OCI-M2 (cell line): ENCODE data around the gene EMD.
"Not testable (repeated sequence)": the region's sequence is repeated elsewhere in the genome, so short reads cannot be mapped to it uniquely, and the experiment has no call there.

Source experiments
- DNase-seq: peaks from one replicate; lab custom pipeline; 2025; ENCODE audit not compliant: unreplicated experiment; lab: John Stamatoyannopoulos, UW

Gene EMD

GRCh38 chrX:154378799-154379568 is at the start of gene EMD:
Gene EMD (plus strand): TSS chrX:154379295. CDS start chrX:154379485, 190 bp downstream.
- peak; percentile 69 for DNase-seq

- DNase-seq, result no peak
These were observed 46.5 kb upstream of the EMD start for GRCh38 chrX:154332561-154332960.

- DNase-seq, result no peak
These were observed 46.0 kb upstream of the EMD start for GRCh38 chrX:154333116-154333515.

GRCh38 chrX:154333837-154334271 is 45.2 kb upstream of the EMD start:
- DNase-seq, result no peak

GRCh38 chrX:154334496-154334895 is 44.6 kb upstream of the EMD start:
- no peak for DNase-seq

GRCh38 chrX:154341399-154342298 is 37.4 kb upstream of the EMD start:
- DNase-seq, result not testable (repeated sequence)

- not testable (repeated sequence) for DNase-seq
These were observed 36.0 kb upstream of the EMD start for GRCh38 chrX:154343063-154343462.

GRCh38 chrX:154343620-154344019 is 35.5 kb upstream of the EMD start:
- not testable (repeated sequence) for DNase-seq

- no peak for DNase-seq
These were observed 31.0 kb upstream of the EMD start for GRCh38 chrX:154348114-154348531.

GRCh38 chrX:154348646-154349358 is 30.3 kb upstream of the EMD start:
- DNase-seq, result no peak

- no peak for DNase-seq
These were observed 29.6 kb upstream of the EMD start for GRCh38 chrX:154349359-154349935.

GRCh38 chrX:154349979-154350378 is 29.1 kb upstream of the EMD start:
- DNase-seq, result no peak

- no peak for DNase-seq
These were observed 28.5 kb upstream of the EMD start for GRCh38 chrX:154350429-154351182.

- DNase-seq, result no peak
These were observed 27.7 kb upstream of the EMD start for GRCh38 chrX:154351183-154352011.

GRCh38 chrX:154352012-154352401 is 27.1 kb upstream of the EMD start:
- DNase-seq, result no peak

- DNase-seq, result no peak
These were observed 26.6 kb upstream of the EMD start for GRCh38 chrX:154352466-154352865.

GRCh38 chrX:154353172-154353843 is 25.8 kb upstream of the EMD start:
- no peak for DNase-seq

GRCh38 chrX:154354013-154354412 is 25.1 kb upstream of the EMD start:
- no peak for DNase-seq

- DNase-seq, result no peak
These were observed 24.6 kb upstream of the EMD start for GRCh38 chrX:154354516-154354915.
